Keratinocyte (primary cell): ENCODE results near the gene LCN10. TPM values are rescaled to one million over a fixed set of nuclear protein-coding genes. Genes with fewer than 3 reads are reported as not detected.

Experiments used
- DNase-seq: peaks from one replicate; pipeline ENCODE4 v3.0.0-alpha.2; 2011; ENCODE audit warnings: low read depth, missing footprints, low spot score
- FAIRE-seq: peaks from 2 replicates; lab custom pipeline; 2011; peaks lifted over from hg19 to GRCh38; lab: Jason Lieb, UNC
- H2AFZ ChIP-seq: 2 replicates; pipeline ENCODE4 v1.6.0; 2012; ENCODE audit warnings: low read length, control low read depth, inconsistent platforms; ENCODE audit not compliant: control insufficient read depth
- H3K27ac ChIP-seq: 2 replicates; pipeline ENCODE4 v1.5.1; 2011; ENCODE audit warnings: low read length; ENCODE audit not compliant: control insufficient read depth, insufficient read depth
- H3K27me3 ChIP-seq: 3 replicates; pipeline ENCODE4 v1.6.0; 2011; ENCODE audit warnings: low read length; ENCODE audit not compliant: control insufficient read depth, insufficient read depth; ENCODE audit errors: extremely low read depth
- H3K36me3 ChIP-seq, 2 experiments: 2 replicates in 1 of 2; 3 replicates in 1 of 2; pipeline ENCODE4 v1.5.1; 2011; ENCODE audit warnings: low read length in 2 of 2, mild to moderate bottlenecking in 1 of 2; ENCODE audit not compliant: control insufficient read depth in 2 of 2, insufficient read depth in 2 of 2; ENCODE audit errors: extremely low read depth in 1 of 2
- H3K4me1 ChIP-seq: 3 replicates; pipeline ENCODE4 v1.5.1; 2011; ENCODE audit warnings: low read length; ENCODE audit not compliant: control insufficient read depth, insufficient read depth; ENCODE audit errors: extremely low read depth
- H3K4me2 ChIP-seq: 3 replicates; pipeline ENCODE4 v1.6.0; 2011; ENCODE audit warnings: low read depth, low read length; ENCODE audit not compliant: control insufficient read depth, insufficient read depth; ENCODE audit errors: extremely low read depth
- H3K4me3 ChIP-seq, 3 experiments: fragments of 200-600 bp in 1 of 3; sonication (generic) in 1 of 3; 2 replicates in 2 of 3; 3 replicates in 1 of 3; pipeline ENCODE4 v1.5.1; 2011 to 2016; ENCODE audit warnings: low read length in 3 of 3, mild to moderate bottlenecking in 3 of 3, control low read depth in 2 of 3, inconsistent platforms in 1 of 3, low read depth in 1 of 3, mixed read lengths in 1 of 3, mixed run types in 1 of 3, moderate library complexity in 1 of 3; ENCODE audit not compliant: control insufficient read depth in 2 of 3, insufficient read depth in 2 of 3; ENCODE audit errors: extremely low read depth in 1 of 3
- H3K79me2 ChIP-seq: 2 replicates; pipeline ENCODE4 v1.6.0; 2012; ENCODE audit warnings: low read length; ENCODE audit not compliant: control insufficient read depth, insufficient read depth
- H3K9ac ChIP-seq: 3 replicates; pipeline ENCODE4 v1.6.0; 2011; ENCODE audit warnings: low read length; ENCODE audit not compliant: control insufficient read depth, insufficient read depth; ENCODE audit errors: extremely low read depth
- H3K9me1 ChIP-seq: 3 replicates; pipeline ENCODE4 v1.6.0; 2011; ENCODE audit warnings: low read length; ENCODE audit not compliant: control insufficient read depth, insufficient read depth; ENCODE audit errors: extremely low read depth
- H3K9me3 ChIP-seq: 2 replicates; pipeline ENCODE4 v1.5.1; 2012; ENCODE audit warnings: low read depth, low read length; ENCODE audit not compliant: control insufficient read depth
- H4K20me1 ChIP-seq: 3 replicates; pipeline ENCODE4 v1.6.0; 2011; ENCODE audit warnings: low read length; ENCODE audit not compliant: control insufficient read depth, insufficient read depth; ENCODE audit errors: extremely low read depth
- EZH2 ChIP-seq: IDR thresholded peaks from one replicate; pipeline ENCODE4 v1.6.1; 2012; ENCODE audit warnings: inconsistent platforms, mild to moderate bottlenecking, low read length, moderate library complexity
- dilution Hi-C: fragments of 300-500 bp; cut with MboI; formaldehyde crosslinking; loops from one replicate; pipeline ENCODE4 v1.7.0; 2020; ENCODE audit warnings: low sequenced_read_pairs; ENCODE audit not compliant: extremely low pct_ligation_motif_present
- polyA plus RNA-seq, 5 experiments: library from polyadenylated mRNA; depleted of rRNA in 3 of 5; stranded (reverse) in 3 of 5; stranded (forward) in 1 of 5; unstranded in 1 of 5; fragments of >200 nt; gene quantifications; 1 replicate in 1 of 5; 2 replicates in 3 of 5; 3 replicates in 1 of 5; pipeline versions ENCODE4 v1.2.1 to v1.2.3, GENCODE V29; 2011 to 2012; ENCODE audit warnings: missing spikeins in 2 of 5, low read depth in 1 of 5, low replicate concordance in 1 of 5
- TF ChIP-seq, protein P1 (sequence below), 3 experiments: IDR thresholded peaks in 1 of 3; conservative IDR thresholded peaks in 1 of 3; optimal IDR thresholded peaks in 1 of 3; 2 replicates in 2 of 3; 3 replicates in 1 of 3; pipeline versions ENCODE3 to v1.5.1; 2011; ENCODE audit warnings: low read length in 3 of 3, mild to moderate bottlenecking in 3 of 3, moderate library complexity in 2 of 3, control low read depth in 1 of 3, inconsistent platforms in 1 of 3; ENCODE audit not compliant: insufficient read depth in 2 of 3; ENCODE audit errors: extremely low read depth in 1 of 3

Gene LCN10
- polyA plus RNA-seq, 1 donor (not counting 4 experiments of a cell fraction or from before 2014, with no cell fraction given) = not detected

DNA sequence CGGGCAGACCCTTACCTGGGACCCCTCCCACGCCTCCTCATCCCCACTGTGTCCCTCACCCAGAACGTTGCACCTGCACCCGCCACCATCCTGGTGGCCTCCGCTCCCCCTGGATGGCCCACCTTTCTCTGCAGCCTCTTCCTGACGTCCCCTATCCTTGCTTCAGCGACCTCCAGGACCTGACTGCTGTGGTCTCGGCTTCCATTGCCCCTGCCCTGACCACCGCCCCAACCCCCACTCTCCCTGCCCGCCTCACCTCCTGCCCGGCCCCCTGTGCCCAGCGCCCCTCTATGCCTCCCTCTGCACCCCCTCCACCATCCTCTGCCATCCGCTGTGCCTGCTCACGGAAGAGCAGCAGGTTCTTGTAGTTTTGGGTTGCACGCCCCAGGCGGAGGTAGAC, 2.2 kb downstream of the LCN10 start:
- Histone ChIP-seq H3K4me1 (no peaks in the 10 kb centered on the region), H3K9ac (no peak overlapping the region), H3K9me3 (no peaks in the 10 kb centered on the region), H3K36me3 (no peaks in the 10 kb centered on the region), H4K20me1 (no peaks in the 10 kb centered on the region), H3K4me2 (no peak overlapping the region), H3K4me3 (no peak overlapping the region), H3K79me2 (no peaks in the 10 kb centered on the region), H3K27me3 (peaks cover 55% of the 10 kb centered on the region), H2AFZ (no peak overlapping the region), H3K9me1 (no peaks in the 10 kb centered on the region), H3K27ac (no peak overlapping the region)
- DNase-seq (no peak), FAIRE-seq (no peak)
- TF ChIP-seq, protein P1, sequence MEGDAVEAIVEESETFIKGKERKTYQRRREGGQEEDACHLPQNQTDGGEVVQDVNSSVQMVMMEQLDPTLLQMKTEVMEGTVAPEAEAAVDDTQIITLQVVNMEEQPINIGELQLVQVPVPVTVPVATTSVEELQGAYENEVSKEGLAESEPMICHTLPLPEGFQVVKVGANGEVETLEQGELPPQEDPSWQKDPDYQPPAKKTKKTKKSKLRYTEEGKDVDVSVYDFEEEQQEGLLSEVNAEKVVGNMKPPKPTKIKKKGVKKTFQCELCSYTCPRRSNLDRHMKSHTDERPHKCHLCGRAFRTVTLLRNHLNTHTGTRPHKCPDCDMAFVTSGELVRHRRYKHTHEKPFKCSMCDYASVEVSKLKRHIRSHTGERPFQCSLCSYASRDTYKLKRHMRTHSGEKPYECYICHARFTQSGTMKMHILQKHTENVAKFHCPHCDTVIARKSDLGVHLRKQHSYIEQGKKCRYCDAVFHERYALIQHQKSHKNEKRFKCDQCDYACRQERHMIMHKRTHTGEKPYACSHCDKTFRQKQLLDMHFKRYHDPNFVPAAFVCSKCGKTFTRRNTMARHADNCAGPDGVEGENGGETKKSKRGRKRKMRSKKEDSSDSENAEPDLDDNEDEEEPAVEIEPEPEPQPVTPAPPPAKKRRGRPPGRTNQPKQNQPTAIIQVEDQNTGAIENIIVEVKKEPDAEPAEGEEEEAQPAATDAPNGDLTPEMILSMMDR (optimal IDR thresholded peaks at IDR 0.05 in 1 of 3, IDR thresholded peaks at IDR 0.05 in 1 of 3, conservative IDR thresholded peaks at IDR 0.05 in 1 of 3; ENCODE audit: extremely low read depth in 1 of 3, insufficient read depth in 2 of 3, low read length in 3 of 3) = no peak
- no peak for TF ChIP-seq EZH2
- dilution Hi-C loops = no loop called here

DNA sequence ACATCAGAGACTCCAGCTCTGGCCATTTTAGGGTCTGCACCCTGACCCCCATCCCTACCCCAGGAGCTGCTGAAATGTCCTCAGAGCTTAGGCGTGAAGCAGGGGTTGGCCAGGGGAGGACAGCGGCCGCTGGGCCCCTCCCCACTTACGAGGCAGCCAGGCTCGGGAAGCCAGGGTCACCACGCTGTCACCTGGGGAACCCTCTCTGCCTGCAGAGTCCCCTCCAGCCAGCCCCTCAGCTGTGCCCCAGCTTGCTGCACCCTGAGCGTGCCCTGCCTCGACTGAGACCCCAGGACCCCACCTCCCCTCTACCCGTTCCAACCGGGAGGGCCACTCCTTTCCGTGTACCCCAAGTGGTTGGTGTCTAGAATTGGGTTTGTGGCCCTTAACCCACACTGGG, 2.7 kb downstream of the LCN10 start:
- no peak overlapping the region for H3K27ac ChIP-seq
- no peaks in the 10 kb centered on the region for H3K4me1 ChIP-seq
- peaks cover 54% of the 10 kb centered on the region for H3K27me3 ChIP-seq
- TF ChIP-seq EZH2 = no peak
- TF ChIP-seq, protein P1 (optimal IDR thresholded peaks at IDR 0.05 in 1 of 3, IDR thresholded peaks at IDR 0.05 in 1 of 3, conservative IDR thresholded peaks at IDR 0.05 in 1 of 3; ENCODE audit: extremely low read depth in 1 of 3, insufficient read depth in 2 of 3, low read length in 3 of 3) = no peak
- no peaks in the 10 kb centered on the region for H3K9me1 ChIP-seq
- FAIRE-seq (no peak), DNase-seq (no peak)
- no peak overlapping the region for H3K9ac ChIP-seq
- no peaks in the 10 kb centered on the region for H3K79me2 ChIP-seq
- dilution Hi-C loops = no loop called here
- H3K4me2 ChIP-seq = no peak overlapping the region
- H2AFZ ChIP-seq = no peak overlapping the region
- no peaks in the 10 kb centered on the region for H4K20me1 ChIP-seq
- no peaks in the 10 kb centered on the region for H3K36me3 ChIP-seq
- no peaks in the 10 kb centered on the region for H3K9me3 ChIP-seq
- H3K4me3 ChIP-seq = no peak overlapping the region
